Suppressor macrophage treated with lipopolysaccharide for 1 hour (primary cell): ENCODE measurements around the gene MYO1H.
"Not testable (repeated sequence)": the region's sequence is repeated elsewhere in the genome, so short reads cannot be mapped to it uniquely, and the experiment has no call there.

Experiments used
- DNase-seq, 3 donors: peaks; one replicate each; pipeline ENCODE4 v3.0.0-alpha.2; 2020 to 2022

The MYO1H gene

DNA sequence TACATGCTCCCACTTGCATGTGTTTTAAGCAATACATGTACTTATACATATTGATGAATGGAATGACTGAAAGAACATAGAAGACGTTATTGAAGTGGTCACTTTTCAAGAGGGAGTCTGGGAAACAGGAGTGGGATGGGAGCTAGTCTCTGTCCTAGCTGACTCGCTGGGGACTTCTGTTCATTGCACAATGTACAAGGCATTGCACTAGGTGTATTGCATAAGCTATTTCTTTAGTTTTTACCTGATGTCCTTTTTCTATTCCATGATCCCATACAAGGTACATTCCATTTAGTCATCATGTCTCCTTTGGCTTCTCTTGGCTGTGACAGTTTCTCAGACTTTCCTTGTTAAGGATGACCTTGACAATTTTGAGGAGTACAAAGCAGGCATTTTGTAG is 4.0 kb upstream of the MYO1H start:
- DNase-seq = peak; percentile 24 to 28 (median 25)

DNA sequence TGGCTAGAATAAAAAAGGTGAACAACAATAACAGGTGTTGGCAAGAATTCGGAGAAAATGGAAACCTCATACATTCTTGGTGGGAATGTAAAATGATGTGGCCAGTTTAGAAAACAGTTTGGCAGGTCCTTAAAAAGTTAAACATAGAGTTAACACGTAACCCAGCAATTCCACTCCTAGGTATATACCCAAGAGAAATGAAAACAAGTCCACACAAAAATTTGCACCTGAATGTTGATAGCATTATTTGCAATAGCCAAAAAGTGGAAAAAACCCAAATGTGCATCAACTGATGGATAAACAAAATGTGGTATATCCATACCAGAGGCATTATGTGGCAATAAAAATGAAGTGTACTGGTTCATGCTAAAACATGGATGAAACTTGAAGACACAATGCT is 2.3 kb upstream of the MYO1H start:
- no peak for DNase-seq

DNA sequence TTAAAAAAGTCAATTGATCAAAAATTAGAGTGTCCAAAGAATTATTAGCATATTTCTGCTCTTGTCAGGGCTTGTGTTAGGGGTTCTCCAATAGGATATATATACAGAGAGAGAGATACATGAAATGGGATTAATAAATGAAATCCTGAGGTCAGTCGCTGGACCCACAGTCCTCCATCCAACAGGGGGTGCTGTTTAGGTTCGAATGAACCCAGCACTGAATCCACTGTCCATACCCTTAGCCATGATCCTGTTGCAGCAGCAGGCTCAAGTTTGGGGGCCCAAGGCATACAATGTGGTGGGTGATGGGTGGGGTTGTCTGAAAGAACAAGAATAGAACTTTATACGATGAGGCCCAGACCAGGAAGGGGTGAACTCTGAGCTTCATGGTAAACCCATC is 780 bp upstream of the MYO1H start:
- DNase-seq = peak in 1 of 3 donors; percentile 26

DNA sequence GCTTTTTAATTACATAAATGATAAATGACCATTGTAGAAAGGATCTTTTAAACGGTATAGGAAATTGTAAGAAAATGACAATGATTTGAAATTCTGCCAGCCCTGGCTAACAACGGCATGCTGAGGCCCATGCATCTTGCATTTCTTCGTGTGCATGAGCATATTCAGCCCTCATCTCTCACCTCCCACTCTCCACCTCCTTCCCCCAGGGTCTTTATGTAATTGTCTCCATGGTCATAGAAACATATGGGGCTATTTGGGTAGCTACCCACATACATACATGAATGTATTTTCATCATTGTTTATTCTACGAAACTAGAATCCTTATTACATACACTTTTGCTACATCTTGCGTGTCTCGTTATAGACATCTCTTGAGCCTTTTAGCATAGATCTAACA is 4.5 kb downstream of the MYO1H start:
- DNase-seq = no peak

DNA sequence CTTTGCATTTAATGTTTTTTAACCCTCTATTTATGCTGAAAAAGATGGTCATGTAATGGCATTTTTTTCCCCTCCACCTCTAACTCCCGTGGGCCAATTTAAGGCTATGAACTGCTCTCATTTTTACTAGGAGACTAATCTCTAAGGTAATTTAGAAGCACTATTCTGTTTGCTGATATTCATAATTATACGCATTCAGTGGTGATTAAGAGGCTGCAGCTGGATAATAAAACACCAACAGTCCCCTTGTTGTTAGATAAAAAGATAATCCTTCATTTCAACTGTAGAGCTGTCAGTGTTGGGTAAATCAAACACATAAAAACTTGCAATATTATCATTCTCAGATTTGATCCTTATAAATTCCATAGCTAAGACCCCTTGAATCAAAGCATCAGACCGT is 8.9 kb downstream of the MYO1H start:
- DNase-seq = no peak

DNA sequence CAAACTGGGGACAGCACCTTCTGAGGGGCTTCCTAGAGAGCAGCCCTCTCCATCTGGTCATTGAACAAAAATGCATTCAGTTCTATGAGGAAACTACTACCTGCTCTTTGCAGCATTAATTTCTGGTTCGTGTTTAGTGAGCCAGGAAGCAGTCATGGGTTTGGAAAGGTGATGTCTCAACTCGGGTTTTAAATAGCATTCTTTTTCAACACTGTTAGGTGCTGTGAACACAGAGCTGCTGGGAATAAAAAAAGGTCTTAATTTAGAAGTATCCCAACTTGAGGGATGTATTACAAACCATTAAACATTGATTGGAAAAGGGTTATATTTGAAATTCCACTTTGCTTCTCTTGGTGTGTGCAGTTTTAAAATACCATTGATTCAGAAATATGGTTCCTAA is 9.3 kb downstream of the MYO1H start:
- no peak for DNase-seq

DNA sequence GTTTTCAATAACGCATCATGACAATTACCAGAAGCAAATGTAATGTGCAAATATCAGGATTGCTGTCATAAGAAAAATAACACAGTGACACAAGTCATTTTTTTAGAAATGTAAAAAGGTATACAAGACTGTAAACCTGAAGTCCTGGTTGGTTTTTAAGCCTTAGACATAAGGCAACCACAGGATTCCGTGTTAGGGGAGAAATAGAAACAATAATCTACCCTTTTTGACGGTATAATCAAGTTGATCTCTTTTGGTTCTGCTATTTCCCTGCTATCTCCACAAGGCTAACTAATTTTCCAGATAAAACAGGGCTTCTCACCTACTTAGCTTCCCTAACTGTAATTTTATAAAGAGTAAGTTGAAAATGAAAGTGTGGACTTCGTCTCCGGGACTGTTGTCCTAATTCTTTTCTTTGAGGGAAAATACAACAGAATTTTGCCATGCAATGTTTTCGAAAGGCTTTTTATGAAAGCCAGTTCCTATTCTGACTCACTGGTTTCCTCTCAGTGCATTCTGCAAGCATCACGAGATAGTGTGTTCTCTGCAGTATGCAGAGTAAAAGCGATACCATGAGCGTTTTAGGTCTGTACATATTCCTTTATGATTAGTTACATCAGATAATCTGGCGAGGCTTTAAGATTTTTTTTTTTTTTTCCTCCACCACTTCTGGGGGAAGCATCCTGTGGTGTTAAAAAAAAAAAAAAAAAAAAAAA is 10.6 kb downstream of the MYO1H start:
- peak; percentile 62 to 80 (median 79) for DNase-seq

DNA sequence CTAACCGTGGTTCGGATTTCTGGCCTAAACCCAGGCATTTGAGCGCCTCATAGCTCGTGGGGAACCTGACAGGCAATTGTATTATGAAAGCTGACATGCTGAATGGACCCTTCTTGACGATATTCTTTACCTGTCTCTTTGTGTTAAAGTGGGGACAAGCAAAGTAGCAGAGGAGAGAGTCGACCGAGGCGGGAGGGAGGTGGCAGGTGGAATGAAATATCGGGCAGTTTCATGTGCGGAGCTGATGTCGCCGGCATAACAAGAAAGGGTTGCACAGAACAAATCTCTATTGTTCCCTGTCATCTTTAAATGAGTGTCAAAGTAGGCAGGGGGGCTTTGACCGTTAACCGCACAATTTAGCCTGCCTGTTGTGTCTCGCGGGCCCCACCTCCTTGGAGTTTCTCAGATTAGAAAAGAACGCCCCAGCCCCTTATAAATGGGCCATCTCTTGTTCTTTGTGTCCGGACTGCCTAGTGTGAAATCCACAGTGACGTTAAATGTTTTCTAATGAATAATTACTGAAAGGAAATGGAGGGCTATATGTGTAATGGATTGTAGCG is 11.5 kb downstream of the MYO1H start:
- no peak for DNase-seq

DNA sequence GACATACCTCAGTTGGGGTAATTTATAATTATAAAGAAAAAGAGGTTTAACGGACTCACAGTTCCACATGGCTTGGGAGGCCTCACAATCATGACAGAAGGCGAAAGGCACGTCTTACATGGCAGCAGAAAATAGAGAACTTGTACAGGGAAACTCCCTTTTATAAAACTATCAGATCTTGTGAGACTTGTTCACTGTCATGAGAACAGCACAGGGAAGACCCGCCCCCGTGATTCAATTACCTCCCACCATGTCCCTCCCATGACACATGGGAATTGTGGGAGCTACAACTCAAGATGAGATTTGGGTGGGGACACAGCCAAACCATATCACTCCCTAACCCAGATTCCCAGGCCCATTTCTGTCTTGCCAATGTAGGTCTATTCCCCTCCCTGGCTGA is 22.1 kb downstream of the MYO1H start:
- peak; percentile 66 to 70 (median 70) for DNase-seq

DNA sequence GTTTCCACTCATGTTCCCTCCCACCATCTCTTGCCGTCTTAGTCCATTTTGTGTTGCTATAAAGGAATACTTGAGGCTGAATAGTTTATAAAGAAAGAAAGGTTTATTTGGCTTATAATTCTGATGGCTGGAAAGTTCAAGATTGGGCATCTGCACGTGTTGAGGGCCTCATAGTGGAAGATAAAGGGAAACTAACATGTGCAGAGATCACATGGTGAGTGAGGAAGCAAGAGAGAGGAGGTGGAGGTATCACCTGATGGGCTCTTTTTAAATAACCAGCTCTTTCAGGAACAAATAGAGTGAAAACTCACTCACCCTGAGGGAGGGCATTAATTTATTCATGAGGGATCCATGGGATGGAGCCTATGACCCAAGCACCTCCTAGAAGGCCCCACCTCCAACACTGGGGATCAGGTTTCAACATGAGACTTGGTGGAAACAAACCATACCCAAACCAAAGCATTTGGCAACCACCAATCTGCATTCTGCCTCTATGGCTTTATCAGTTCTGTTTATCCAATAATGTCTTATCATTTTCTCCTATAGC is 29.5 kb downstream of the MYO1H start:
- no peak for DNase-seq

DNA sequence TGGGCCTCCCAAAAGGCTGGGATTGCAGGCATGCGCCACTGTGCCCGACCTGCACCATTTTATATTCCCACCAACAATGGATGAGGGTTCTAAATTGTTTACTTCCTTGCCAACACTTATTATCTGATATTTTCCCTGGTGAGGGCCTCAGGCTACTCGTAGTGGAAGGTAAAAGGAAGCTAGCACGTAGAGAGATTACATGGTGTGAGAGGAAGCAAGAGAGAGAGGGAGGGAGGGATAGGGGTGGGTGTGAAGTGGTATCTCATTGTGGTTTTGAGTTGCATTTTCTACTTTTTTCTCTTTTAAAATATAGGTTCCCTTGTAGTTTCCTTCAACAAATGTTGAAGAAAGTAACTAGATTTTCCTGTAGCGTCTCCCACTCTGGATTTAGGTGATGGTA is 30.9 kb downstream of the MYO1H start:
- no peak for DNase-seq

DNA sequence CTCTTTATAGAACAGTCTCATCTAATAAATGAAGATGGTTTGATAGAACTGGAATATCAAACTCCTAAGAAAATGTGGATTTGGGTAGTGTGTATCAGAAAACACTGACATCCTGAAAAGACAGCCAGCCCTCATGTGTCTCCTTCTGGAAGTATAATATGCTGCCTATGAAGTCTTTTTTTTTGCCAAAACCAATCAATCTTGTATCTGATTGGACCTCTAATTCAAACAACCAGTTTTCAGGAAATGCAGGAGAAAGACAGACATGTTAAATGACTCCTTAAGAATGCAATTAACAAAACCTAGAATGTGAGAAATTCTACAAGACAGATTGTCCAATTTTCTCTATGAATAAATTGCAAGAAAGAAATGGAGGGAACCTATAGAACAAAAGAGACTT is 34.3 kb downstream of the MYO1H start:
- DNase-seq = no peak

DNA sequence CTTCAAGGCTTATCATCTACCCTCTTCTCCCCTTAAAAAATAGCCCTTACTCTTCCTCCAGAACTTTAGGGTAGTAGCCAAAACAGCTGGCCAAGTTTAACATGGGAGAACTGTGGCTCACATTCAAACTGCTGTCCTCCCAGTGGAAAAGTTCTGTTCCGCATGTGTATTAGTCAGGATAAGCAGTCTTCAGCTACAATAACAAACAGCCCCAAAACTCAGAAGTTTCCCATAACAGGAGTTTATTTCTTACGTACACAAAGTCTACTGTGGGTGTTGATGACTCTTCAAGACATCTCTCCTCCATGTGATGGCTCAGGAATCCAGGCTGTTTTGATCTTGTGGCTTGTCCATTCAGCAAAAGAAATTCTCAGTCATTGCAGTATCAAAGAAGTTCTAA is 35.5 kb downstream of the MYO1H start:
- no peak for DNase-seq

DNA sequence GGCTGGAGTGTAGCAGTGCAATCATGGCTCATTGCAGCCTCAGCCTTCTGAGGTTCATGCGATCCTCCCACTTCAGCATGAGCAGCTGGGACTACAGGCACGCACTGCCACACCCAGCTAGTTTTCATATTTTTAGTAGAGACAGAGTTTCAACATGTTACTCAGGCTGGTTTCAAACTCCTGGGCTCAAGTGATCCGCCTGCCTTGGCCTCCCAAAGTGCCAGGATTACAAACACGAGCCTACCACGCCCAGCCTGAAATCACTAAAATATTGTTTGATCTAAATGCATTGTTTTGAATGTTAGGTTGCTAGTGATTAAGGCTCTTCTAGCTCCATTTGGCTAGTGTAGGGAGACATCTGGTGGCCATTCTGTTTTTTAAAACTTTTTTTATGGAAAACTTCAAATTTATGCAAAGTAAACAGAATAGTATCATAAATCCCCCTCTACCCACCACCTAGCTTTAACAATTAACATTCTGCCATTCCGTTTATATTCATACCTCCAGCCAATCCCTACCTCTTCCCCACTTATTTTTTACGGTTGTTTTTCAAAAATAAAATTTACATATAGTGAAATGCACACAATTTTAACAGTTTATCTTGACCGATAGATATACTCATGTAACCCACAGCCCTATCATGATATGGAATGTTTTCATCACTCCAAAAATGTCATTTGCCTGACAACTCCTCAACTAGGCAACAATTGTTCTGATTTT is 37.8 kb downstream of the MYO1H start:
- peak; percentile 42 to 69 (median 56) for DNase-seq

DNA sequence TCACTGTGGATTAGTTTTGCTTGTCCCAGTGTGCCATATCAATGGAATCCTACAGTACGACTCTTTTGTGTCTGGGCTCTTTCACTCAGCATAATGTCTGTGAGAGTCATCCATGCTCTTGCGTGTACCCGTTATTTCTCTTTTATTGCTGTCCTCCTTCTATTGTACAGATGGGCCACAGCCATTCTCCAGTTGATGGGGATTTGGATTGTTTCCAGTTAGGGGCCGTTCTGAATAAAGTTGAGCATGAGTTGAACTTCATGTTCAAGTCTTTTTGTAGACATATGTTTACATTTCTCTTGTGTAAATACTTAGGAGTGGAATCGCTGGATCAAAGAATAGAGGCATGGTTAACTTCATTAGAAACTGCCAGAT is 38.3 kb downstream of the MYO1H start:
- DNase-seq = no peak

DNA sequence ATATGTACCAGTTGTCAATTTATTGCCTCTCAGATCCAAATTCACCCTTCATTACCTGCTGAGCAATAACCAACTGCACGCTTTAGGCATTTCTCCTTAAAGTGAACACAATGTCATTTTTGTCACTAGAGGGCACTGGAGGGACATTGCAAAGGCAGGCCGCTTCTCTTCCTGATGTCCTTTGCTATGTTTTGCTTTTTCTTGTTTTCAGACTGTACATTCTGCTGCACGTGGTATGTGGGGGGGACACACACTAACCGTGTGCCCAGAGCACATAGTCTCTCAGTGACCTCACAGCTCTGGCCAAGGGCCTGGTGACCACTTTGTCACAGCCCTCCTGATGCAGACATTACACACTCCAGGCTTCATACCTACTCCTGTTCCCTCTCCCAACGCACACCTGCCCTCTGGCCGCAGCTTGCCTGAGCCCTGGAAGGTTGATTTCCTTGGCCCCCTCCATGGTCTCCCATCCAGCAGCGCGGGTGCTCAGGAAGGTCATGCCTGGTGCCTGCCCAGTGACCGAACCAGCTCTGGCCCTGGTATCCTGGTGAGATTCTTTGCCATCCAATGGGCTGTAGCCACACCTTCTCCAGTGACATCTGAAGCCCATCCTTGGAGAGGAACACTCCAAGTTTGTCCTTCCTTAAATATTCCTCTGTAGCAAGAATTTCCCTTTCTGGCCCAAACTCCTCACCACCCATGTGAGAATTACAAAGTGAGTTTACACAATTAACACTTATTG is 39.9 kb downstream of the MYO1H start:
- DNase-seq = peak; percentile 43 to 46 (median 46)

DNA sequence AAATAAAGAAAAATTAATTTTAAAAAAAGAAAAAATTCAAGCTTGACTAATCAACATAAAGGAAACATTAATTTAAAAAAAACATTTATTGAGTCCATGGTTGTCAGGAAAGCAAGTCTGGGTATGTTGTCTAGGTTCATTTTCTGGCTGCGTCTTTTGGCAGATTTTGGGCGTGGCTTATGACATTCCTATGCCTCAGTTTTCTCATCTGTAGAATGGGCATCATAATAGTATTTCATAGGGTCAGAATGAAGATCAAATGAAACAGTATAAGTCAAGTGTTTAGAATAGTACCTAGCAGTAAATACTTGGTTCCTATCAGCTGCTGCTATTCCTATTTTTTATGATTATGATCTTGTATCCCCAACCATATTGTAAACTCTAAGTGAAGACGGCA is 40.5 kb downstream of the MYO1H start:
- no peak for DNase-seq

DNA sequence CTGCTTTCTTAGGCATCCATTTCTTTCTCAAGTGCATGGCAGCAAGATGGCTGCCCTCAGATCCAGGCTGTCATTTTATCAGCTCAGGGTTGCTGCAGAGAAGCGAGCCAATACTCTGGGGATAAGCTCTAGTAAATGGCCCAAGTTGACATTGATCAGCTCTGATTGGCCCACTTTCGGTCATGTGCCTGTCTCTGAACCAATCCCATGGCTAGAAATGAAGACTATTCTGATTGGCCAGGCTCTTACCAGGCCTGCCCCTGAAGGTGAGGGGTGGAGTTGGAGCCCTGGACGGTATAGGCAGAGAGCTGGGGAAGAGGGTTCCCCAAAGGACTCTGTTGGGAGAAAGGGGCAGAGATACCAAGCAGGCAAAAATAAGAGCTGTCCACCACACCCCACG is 41.4 kb downstream of the MYO1H start:
- peak; percentile 7 to 20 (median 20) for DNase-seq

DNA sequence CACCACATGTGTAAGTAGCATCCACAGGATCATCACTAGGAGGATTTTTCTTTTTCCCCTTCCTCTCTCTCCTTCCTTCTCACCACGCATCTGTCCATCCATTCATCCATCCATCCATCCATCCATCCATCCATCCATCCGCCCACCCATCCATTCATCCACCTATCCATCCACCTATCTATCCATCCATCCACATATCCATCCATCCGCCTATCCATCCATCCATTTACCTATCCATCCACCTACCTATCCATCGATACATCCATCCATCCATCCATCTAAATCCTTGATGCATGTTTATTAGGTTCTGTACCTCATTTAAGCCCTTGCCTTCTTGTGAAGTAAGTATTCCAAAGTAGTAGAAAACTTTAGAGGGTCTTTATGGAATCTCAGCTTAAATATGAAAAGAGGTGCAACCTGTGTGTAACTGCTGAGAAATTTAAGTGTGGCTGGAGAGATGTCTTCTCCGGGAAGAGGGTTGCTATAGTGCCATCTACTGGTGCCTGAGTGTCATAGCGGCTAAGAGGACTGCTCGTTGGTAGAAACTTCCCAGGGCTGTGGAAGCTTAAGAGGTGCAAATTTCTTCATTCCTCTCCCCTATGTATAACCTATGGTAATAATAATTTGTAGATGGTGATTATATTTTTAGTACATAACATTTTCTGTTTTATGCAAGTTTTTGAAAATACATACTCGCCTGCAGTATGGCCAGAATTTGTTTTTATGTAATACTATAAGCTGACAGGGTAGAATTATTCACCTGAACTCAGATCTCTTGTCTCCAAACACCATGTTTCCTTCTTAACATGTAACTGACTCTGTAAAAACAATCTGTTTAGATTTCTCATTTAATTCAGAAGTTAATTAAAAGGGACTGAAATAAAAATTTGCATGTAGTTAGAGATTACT is 46.0 kb downstream of the MYO1H start:
- DNase-seq = peak; percentile 68 to 80 (median 73)

DNA sequence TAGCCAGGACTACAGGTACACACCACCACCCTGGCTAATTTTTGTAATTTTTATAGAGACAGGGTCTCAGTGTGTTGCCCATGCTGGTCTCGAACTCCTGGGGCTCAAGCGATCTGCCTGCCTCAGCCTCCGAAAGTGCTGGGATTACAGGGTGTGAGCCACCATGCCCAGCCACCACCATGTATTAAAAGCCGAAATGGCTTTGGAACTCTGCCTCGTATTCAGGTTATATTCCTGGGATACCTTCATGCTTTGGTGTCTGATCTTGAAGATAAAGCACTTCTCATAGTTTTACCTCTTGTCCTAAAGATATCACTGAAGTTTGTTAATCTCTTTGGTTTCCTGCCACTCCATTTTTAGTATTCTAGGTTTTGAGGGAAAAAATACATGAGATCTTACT is 47.2 kb downstream of the MYO1H start:
- DNase-seq = no peak

DNA sequence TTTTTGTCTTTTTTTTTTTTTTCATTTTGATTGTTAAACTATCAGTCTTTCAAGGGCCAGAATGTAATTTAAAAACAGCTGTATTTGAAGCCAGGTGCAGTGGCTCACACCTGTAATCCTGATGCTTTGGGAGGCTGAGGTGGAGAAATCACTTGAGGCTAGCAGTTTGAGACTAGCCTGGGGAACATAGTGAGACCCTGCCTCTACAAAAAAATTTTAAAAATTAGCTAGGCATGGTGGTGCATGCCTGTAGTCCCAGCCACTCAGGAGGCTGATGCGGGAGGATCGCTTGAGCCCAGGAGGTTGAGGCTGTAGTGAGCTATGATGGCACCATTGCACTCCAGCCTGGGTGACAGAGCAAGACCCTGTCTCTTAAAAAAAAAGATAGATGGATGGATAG is 57.1 kb downstream of the MYO1H start:
- DNase-seq = not testable (repeated sequence)

DNA sequence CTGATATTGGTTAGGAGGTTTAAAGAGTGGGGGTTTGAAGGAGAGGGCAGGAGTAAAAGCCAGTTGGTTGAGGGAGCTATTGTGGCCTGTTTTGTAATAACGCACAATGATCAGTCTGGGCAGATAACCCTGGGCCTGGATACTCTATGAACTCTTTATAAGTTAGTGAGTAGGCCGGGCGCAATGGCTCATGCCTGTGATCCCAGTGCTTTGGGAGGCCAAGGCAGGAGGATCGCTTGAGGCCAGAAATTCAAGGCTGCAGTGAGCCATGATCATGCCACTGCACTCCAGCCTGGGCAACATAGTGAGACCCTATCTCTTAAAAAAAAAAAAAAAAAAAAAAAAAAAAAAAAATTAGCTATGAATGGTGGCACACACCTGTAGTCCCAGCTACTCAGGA is 58.4 kb downstream of the MYO1H start:
- not testable (repeated sequence) for DNase-seq
